SK-N-SH (cell line): ENCODE measurements around the gene PDXDC1.

ENCODE experiments used
- EZH2phosphoT487 ChIP-seq: fragments of 200-600 bp; sonication (generic); IDR thresholded peaks from 2 replicates; pipeline ENCODE4 v1.6.1; 2017; ENCODE audit warnings: low read depth, mixed run types, mild to moderate bottlenecking, antibody characterized with exemption, moderate library complexity, borderline replicate concordance
- FOXJ3 ChIP-seq: sonication (generic); formaldehyde crosslinking; IDR thresholded peaks from 2 replicates; pipeline ENCODE4 v1.5.1; 2020; ENCODE audit warnings: mild to moderate bottlenecking, missing genetic modification reagents
- GABPA ChIP-seq: IDR thresholded peaks from 2 replicates; pipeline ENCODE4 v1.4.0; 2012; ENCODE audit warnings: low read depth, mild to moderate bottlenecking
- JUND ChIP-seq: IDR thresholded peaks from 2 replicates; pipeline ENCODE4 v1.4.0; 2012
- POLR2AphosphoS5 ChIP-seq: IDR thresholded peaks from 2 replicates; pipeline ENCODE4 v1.6.1; 2012; ENCODE audit warnings: low read depth, low read length
- RAD21 ChIP-seq: IDR thresholded peaks from 2 replicates; pipeline ENCODE4 v1.6.1; 2012; ENCODE audit warnings: mild to moderate bottlenecking, low read length
- REST ChIP-seq: IDR thresholded peaks from 2 replicates; pipeline ENCODE4 v1.6.1; 2012; ENCODE audit warnings: mild to moderate bottlenecking, low read depth, low read length, moderate library complexity
- RFX5 ChIP-seq: IDR thresholded peaks from 2 replicates; pipeline ENCODE4 v1.6.1; 2012; ENCODE audit warnings: mild to moderate bottlenecking, improper control_type of control experiment, low read length
- RXRA ChIP-seq: IDR thresholded peaks from 2 replicates; pipeline ENCODE4 v1.4.0; 2012; ENCODE audit warnings: low read depth, mild to moderate bottlenecking, borderline replicate concordance
- TAF1 ChIP-seq: IDR thresholded peaks from 2 replicates; pipeline ENCODE4 v1.6.1; 2012; ENCODE audit warnings: low read depth, mild to moderate bottlenecking, low read length, moderate library complexity, borderline replicate concordance
- TCF12 ChIP-seq: IDR thresholded peaks from 2 replicates; pipeline ENCODE4 v1.4.0; 2012
- TEAD4 ChIP-seq: IDR thresholded peaks from 2 replicates; pipeline ENCODE4 v1.4.0; 2012; ENCODE audit warnings: mild to moderate bottlenecking, borderline replicate concordance; ENCODE audit not compliant: insufficient read depth
- TF ChIP-seq, protein P1 (sequence below): fragments of 200-600 bp; sonication (generic); IDR thresholded peaks from 2 replicates; pipeline ENCODE4 v1.6.1; 2017; ENCODE audit warnings: antibody characterized with exemption, mild to moderate bottlenecking, moderate library complexity

DNA sequence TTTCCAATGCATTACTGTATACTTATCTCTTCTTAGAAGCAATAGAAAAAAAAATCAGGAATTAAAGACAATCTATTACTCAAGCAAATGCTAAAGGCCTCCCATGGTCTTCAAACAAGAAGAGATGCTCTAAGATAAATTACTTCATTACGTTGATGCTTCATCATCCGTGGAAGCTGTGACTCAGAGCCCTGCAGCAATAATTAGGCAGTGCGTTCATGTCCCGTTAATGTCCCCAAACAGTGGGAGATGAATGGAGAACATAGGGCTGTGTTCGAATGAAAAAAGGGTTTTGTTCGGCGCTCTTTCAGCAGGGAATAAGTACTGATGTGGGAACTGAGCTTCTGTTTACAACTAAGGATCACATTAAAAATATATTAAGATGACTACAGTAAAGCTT lies 15.9 kb upstream of the PDXDC1 start:
- TF ChIP-seq RAD21: no peak
- TF ChIP-seq, protein P1, sequence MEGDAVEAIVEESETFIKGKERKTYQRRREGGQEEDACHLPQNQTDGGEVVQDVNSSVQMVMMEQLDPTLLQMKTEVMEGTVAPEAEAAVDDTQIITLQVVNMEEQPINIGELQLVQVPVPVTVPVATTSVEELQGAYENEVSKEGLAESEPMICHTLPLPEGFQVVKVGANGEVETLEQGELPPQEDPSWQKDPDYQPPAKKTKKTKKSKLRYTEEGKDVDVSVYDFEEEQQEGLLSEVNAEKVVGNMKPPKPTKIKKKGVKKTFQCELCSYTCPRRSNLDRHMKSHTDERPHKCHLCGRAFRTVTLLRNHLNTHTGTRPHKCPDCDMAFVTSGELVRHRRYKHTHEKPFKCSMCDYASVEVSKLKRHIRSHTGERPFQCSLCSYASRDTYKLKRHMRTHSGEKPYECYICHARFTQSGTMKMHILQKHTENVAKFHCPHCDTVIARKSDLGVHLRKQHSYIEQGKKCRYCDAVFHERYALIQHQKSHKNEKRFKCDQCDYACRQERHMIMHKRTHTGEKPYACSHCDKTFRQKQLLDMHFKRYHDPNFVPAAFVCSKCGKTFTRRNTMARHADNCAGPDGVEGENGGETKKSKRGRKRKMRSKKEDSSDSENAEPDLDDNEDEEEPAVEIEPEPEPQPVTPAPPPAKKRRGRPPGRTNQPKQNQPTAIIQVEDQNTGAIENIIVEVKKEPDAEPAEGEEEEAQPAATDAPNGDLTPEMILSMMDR: no peak
- TF ChIP-seq TCF12: no peak
- TF ChIP-seq TEAD4: no peak
- no peak for TF ChIP-seq REST
- no peak for TF ChIP-seq GABPA
- no peak for TF ChIP-seq EZH2phosphoT487
- TF ChIP-seq TAF1: no peak
- TF ChIP-seq FOXJ3: no peak
- no peak for TF ChIP-seq JUND
- no peak for TF ChIP-seq POLR2AphosphoS5
- TF ChIP-seq RXRA: no peak
- no peak for TF ChIP-seq RFX5
